NCI-H1436 treated with DMSO at 0.1 percent for 48 hours (cell line): ENCODE results near the gene PRAMEF4.
"Not testable (repeated sequence)": the region's sequence is repeated elsewhere in the genome, so short reads cannot be mapped to it uniquely, and the experiment has no call there.

Experiments
- DNase-seq: peaks from one replicate; lab custom pipeline; 2025; lab: John Stamatoyannopoulos, UW

PRAMEF4 gene

GRCh38 chr1:12886101-12886500 is at the start of gene PRAMEF4:
Gene PRAMEF4, minus strand, starts transcription at chr1:12886201. Its CDS starts 2,807 bp downstream, at chr1:12883394.
- DNase-seq, result not testable (repeated sequence)

- DNase-seq, result not testable (repeated sequence)
Measured at GRCh38 chr1:12924368-12924767, 38.4 kb upstream of the PRAMEF4 start.

- DNase-seq, result not testable (repeated sequence)
Measured at GRCh38 chr1:12921749-12922148, 35.7 kb upstream of the PRAMEF4 start.

- DNase-seq, result not testable (repeated sequence)
Measured at GRCh38 chr1:12916310-12916709, 30.3 kb upstream of the PRAMEF4 start, which contains the start of gene PRAMEF7. Gene PRAMEF7, plus strand, starts transcription at chr1:12916610. Its CDS starts 1,083 bp downstream, at chr1:12917693.

GRCh38 chr1:12903793-12904572 is 18.0 kb upstream of the PRAMEF4 start:
- DNase-seq, result not testable (repeated sequence)

GRCh38 chr1:12899186-12899585 is 13.2 kb upstream of the PRAMEF4 start:
- DNase-seq, result not testable (repeated sequence)

GRCh38 chr1:12898170-12898569 is 12.2 kb upstream of the PRAMEF4 start, which contains the start of gene PRAMEF10:
Gene PRAMEF10, minus strand, starts transcription at chr1:12898270. Its CDS starts 2,423 bp downstream, at chr1:12895847.
- not testable (repeated sequence) for DNase-seq

- DNase-seq, result not testable (repeated sequence)
Measured at GRCh38 chr1:12878453-12878852, 7.5 kb downstream of the PRAMEF4 start.

GRCh38 chr1:12863131-12863880 is 22.7 kb downstream of the PRAMEF4 start:
- DNase-seq, result not testable (repeated sequence)

GRCh38 chr1:12856786-12857185 is 29.2 kb downstream of the PRAMEF4 start, which contains the start of gene PRAMEF2:
Gene PRAMEF2, plus strand, starts transcription at chr1:12857086. Its CDS starts 1,924 bp downstream, at chr1:12859010.
- not testable (repeated sequence) for DNase-seq

GRCh38 chr1:12851779-12852178 is 34.2 kb downstream of the PRAMEF4 start:
- no peak for DNase-seq

- not testable (repeated sequence) for DNase-seq
Measured at GRCh38 chr1:12848620-12849019, 37.4 kb downstream of the PRAMEF4 start, which contains the start of gene HNRNPCL1. Gene HNRNPCL1, minus strand, starts transcription at chr1:12848720. Its CDS starts 431 bp downstream, at chr1:12848289.

GRCh38 chr1:12833251-12833650 is 52.8 kb downstream of the PRAMEF4 start:
- DNase-seq, result not testable (repeated sequence)

- DNase-seq, result not testable (repeated sequence)
Measured at GRCh38 chr1:12831310-12831709, 54.7 kb downstream of the PRAMEF4 start, which contains the start of gene PRAMEF11. Gene PRAMEF11, minus strand, starts transcription at chr1:12831410. Its CDS starts 2,621 bp downstream, at chr1:12828789.
